OCI-LY1 (cell line): ENCODE measurements around the gene UBE2V1.

Experiments used
- H2AFZ ChIP-seq: fragments of 200-600 bp; sonication (generic), shearing (Covaris generic); 2 replicates; pipeline ENCODE4 v1.6.0; 2014; ENCODE audit warnings: antibody characterized with exemption, mild to moderate bottlenecking, low read length
- H3F3A ChIP-seq: fragments of 200-600 bp; sonication (generic), shearing (Covaris generic); 2 replicates; pipeline ENCODE4 v1.6.0; 2014; ENCODE audit warnings: mild to moderate bottlenecking, antibody characterized with exemption, low read length, moderate library complexity; ENCODE audit not compliant: insufficient read depth
- H3K27ac ChIP-seq: fragments of 200-600 bp; sonication (generic); 2 replicates; pipeline ENCODE4 v1.5.1; 2014; ENCODE audit warnings: low read length, mixed run types, mild to moderate bottlenecking, low read depth; ENCODE audit not compliant: poor library complexity, severe bottlenecking
- H3K27me3 ChIP-seq: fragments of 200-600 bp; sonication (generic); 2 replicates; pipeline ENCODE4 v1.6.0; 2014; ENCODE audit warnings: antibody characterized with exemption, mild to moderate bottlenecking, low read length, moderate library complexity; ENCODE audit not compliant: insufficient read depth
- H3K36me3 ChIP-seq: fragments of 200-600 bp; sonication (generic); 2 replicates; pipeline ENCODE4 v1.6.1; 2014; ENCODE audit warnings: mild to moderate bottlenecking, antibody characterized with exemption, low read length, moderate library complexity, mixed read lengths; ENCODE audit not compliant: insufficient read depth
- H3K4me1 ChIP-seq: fragments of 200-600 bp; sonication (generic); 2 replicates; pipeline ENCODE4 v1.5.1; 2014; ENCODE audit warnings: mild to moderate bottlenecking, low read length, moderate library complexity; ENCODE audit not compliant: insufficient read depth, severe bottlenecking
- H3K4me2 ChIP-seq: fragments of 200-600 bp; sonication (generic), shearing (Covaris generic); 2 replicates; pipeline ENCODE4 v1.6.1; 2014; ENCODE audit warnings: low read length
- H3K4me3 ChIP-seq: fragments of 200-600 bp; sonication (generic); 2 replicates; pipeline ENCODE4 v1.5.1; 2014; ENCODE audit warnings: low read length, low read depth, mild to moderate bottlenecking, mixed read lengths; ENCODE audit not compliant: poor library complexity, severe bottlenecking
- H3K79me2 ChIP-seq: fragments of 200-600 bp; shearing (Covaris generic); 2 replicates; pipeline ENCODE4 v1.6.1; 2016; ENCODE audit warnings: mixed run types, low read length, mixed read lengths; ENCODE audit not compliant: insufficient read depth
- H3K9ac ChIP-seq: fragments of 200-600 bp; sonication (generic), shearing (Covaris generic); 2 replicates; pipeline ENCODE4 v1.6.1; 2014; ENCODE audit warnings: mild to moderate bottlenecking, low read length, mixed read lengths
- H3K9me2 ChIP-seq: fragments of 200-600 bp; sonication (generic), shearing (Covaris generic); 2 replicates; pipeline ENCODE4 v1.6.1; 2014; ENCODE audit warnings: low read depth, mild to moderate bottlenecking, low read length, mixed read lengths
- H3K9me3 ChIP-seq: fragments of 200-600 bp; shearing (Covaris generic); 2 replicates; pipeline ENCODE4 v1.6.1; 2014; ENCODE audit warnings: low read length, mixed read lengths
- H4K20me1 ChIP-seq: fragments of 200-600 bp; sonication (generic), shearing (Covaris generic); 2 replicates; pipeline ENCODE4 v1.6.0; 2016; ENCODE audit warnings: mild to moderate bottlenecking, low read length; ENCODE audit not compliant: insufficient read depth
- EZH2 ChIP-seq: fragments of 200-600 bp; sonication (generic), shearing (Covaris generic); IDR thresholded peaks from 2 replicates; pipeline ENCODE4 v1.8.0; 2017; ENCODE audit warnings: borderline replicate concordance, mixed run types, mild to moderate bottlenecking, antibody characterized with exemption, low read length, moderate library complexity, mixed read lengths
- TF ChIP-seq, protein P1 (sequence below): fragments of 200-600 bp; sonication (generic), shearing (Covaris generic); IDR thresholded peaks from 2 replicates; pipeline ENCODE4 v1.5.1; 2017; ENCODE audit warnings: mild to moderate bottlenecking, antibody characterized with exemption, low read length, moderate library complexity, mixed read lengths

Gene UBE2V1

DNA sequence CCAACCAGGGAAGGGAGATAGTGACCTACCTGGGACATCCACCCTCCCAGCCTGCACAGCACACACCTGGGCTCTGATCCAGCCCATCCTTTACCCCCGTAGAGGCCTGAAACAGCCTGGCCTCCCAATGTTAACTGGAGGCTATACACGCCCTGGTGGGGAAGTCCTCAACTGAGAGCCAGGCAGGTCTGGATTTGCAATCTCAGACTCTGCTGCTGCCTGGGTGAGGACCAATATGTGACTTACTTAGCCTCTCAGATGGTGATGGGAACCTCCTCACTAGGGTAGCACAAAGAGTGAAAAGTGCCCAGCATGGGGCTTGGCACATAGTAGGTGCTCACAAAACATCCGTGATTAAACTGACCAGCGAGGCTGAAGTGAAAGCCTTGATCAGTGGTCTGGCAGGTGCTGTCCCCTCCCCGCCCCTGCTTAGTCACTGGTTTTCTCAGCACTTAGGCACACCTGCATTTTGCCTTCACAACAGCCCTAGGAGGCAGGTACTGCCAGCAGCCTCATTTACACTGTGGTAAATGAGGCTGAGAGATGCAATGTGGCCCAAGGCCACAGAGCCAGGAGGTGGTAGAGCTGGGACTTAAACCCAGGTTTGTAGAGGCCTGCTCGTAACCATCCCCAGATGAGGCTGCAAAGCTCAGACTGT is 28.2 kb upstream of the UBE2V1 start:
- Histone ChIP-seq H3K9me2 (no peaks in the 10 kb centered on the region), H4K20me1 (no peaks in the 10 kb centered on the region), H3K4me3 (no peak overlapping the region), H3K4me2 (no peak overlapping the region), H3K9ac (no peak overlapping the region), H3K4me1 (peaks cover 5% of the 10 kb centered on the region), H3K9me3 (no peaks in the 10 kb centered on the region), H3K27ac (no peak overlapping the region), H3K27me3 (no peaks in the 10 kb centered on the region), H3K79me2 (no peaks in the 10 kb centered on the region), H2AFZ (no peak overlapping the region), H3K36me3 (peaks cover 37% of the 10 kb centered on the region; the same call in 1 of the 2 replicates), H3F3A (no peaks in the 10 kb centered on the region)
- no peak for TF ChIP-seq EZH2
- TF ChIP-seq, protein P1, sequence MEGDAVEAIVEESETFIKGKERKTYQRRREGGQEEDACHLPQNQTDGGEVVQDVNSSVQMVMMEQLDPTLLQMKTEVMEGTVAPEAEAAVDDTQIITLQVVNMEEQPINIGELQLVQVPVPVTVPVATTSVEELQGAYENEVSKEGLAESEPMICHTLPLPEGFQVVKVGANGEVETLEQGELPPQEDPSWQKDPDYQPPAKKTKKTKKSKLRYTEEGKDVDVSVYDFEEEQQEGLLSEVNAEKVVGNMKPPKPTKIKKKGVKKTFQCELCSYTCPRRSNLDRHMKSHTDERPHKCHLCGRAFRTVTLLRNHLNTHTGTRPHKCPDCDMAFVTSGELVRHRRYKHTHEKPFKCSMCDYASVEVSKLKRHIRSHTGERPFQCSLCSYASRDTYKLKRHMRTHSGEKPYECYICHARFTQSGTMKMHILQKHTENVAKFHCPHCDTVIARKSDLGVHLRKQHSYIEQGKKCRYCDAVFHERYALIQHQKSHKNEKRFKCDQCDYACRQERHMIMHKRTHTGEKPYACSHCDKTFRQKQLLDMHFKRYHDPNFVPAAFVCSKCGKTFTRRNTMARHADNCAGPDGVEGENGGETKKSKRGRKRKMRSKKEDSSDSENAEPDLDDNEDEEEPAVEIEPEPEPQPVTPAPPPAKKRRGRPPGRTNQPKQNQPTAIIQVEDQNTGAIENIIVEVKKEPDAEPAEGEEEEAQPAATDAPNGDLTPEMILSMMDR, result no peak

DNA sequence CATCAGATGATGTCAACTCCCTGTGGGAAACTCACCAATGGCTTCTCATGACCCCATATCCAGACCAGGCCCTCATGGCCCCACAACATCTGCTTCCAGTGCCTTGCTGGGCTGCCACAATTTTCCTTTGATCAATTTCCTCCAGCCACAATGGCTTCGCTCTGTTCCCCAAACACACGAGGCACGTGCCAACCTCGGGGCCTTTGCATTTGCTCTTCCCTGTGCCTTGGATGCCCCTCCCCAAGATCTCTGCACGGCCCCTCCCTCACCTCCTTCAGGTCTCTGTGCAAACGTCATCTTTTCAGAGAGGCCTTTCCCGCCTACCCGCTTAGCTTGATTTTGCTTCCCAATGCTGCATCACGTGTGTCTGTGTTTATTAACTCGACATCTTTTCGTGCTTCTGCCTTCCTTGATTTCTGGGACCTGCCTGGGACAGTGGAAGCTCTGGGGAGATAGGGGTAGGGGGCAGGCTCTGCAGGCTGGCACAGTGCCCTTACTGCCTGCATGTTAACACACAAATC is 27.4 kb upstream of the UBE2V1 start:
- Histone ChIP-seq H4K20me1 (no peaks in the 10 kb centered on the region), H3K36me3 (peaks cover 37% of the 10 kb centered on the region; the same call in 1 of the 2 replicates)

GRCh38 chr20:50138479-50139393 is 25.8 kb upstream of the UBE2V1 start:
- Histone ChIP-seq H3K4me2 (no peak overlapping the region), H3K4me1 (no peaks in the 10 kb centered on the region), H4K20me1 (no peaks in the 10 kb centered on the region), H3K36me3 (peaks cover 35% of the 10 kb centered on the region; the same call in 1 of the 2 replicates), H3K27ac (no peak overlapping the region), H3K9me3 (no peaks in the 10 kb centered on the region), H3K9ac (no peak overlapping the region), H3K27me3 (no peaks in the 10 kb centered on the region), H3K79me2 (no peaks in the 10 kb centered on the region), H3F3A (no peaks in the 10 kb centered on the region), H3K9me2 (no peaks in the 10 kb centered on the region), H3K4me3 (no peak overlapping the region), H2AFZ (no peak overlapping the region)
- TF ChIP-seq EZH2, result no peak
- TF ChIP-seq, protein P1, result peak; percentile 8; the same call in 1 of the 2 replicates

More for the DNA sequence above, 27.4 kb upstream of the UBE2V1 start:
- H3K27ac ChIP-seq, result no peak overlapping the region
- no peaks in the 10 kb centered on the region for H3K9me3 ChIP-seq
- H2AFZ ChIP-seq, result no peak overlapping the region
- no peaks in the 10 kb centered on the region for H3K27me3 ChIP-seq
- H3K9ac ChIP-seq, result no peak overlapping the region
- H3K4me2 ChIP-seq, result no peak overlapping the region
- no peaks in the 10 kb centered on the region for H3F3A ChIP-seq
- TF ChIP-seq, protein P1, result no peak
- TF ChIP-seq EZH2, result no peak
- no peak overlapping the region for H3K4me3 ChIP-seq
- no peaks in the 10 kb centered on the region for H3K4me1 ChIP-seq
- no peaks in the 10 kb centered on the region for H3K9me2 ChIP-seq
- no peaks in the 10 kb centered on the region for H3K79me2 ChIP-seq
